Measurements from ENCODE around the gene OR4D6. TPM values are rescaled to one million over a fixed set of nuclear protein-coding genes. Genes with fewer than 3 reads are reported as not detected.

OR4D6 gene
- total RNA-seq, 1 donor from 2014 or later = not detected

GRCh38 chr11:59416613-59417012, 40.1 kb upstream of the OR4D6 start:
- no peak overlapping the region for H3K27ac ChIP-seq
- H3F3A ChIP-seq (ENCODE audit: low read depth) = no peaks in the 10 kb centered on the region
- H3K4me3 ChIP-seq = no peak overlapping the region
- H3K9me3 Mint-ChIP-seq = peaks cover 2% of the 10 kb centered on the region
- no peak for DNase-seq (ENCODE audit: low spot score)
- no peaks in the 10 kb centered on the region for H3K36me3 ChIP-seq
- no peaks in the 10 kb centered on the region for H3K79me2 ChIP-seq (ENCODE audit: low read depth)
- no peak for TF ChIP-seq EZH2 (IDR thresholded peaks at IDR 0.05)
- no peaks in the 10 kb centered on the region for H4K20me1 ChIP-seq (ENCODE audit: low read depth)
- no peak overlapping the region for H3K9ac ChIP-seq
- H3K4me3 Mint-ChIP-seq = no peak overlapping the region
- H3K27ac Mint-ChIP-seq = no peak overlapping the region
- H3K27me3 ChIP-seq = no peaks in the 10 kb centered on the region
- no peaks in the 10 kb centered on the region for H3K9me3 ChIP-seq (ENCODE audit: low read depth)
- H3K4me2 ChIP-seq = no peak overlapping the region
- no peaks in the 10 kb centered on the region for H3K4me1 Mint-ChIP-seq
- no peaks in the 10 kb centered on the region for H3K4me1 ChIP-seq
- H3K27me3 Mint-ChIP-seq (ENCODE audit: insufficient read depth, low read depth) = no peaks in the 10 kb centered on the region
- H2AFZ ChIP-seq (replicated peaks) = no peak overlapping the region
- no peaks in the 10 kb centered on the region for H3K36me3 Mint-ChIP-seq

- TF ChIP-seq EZH2 (IDR thresholded peaks at IDR 0.05) = no peak
- TF ChIP-seq CTCF (IDR thresholded peaks at IDR 0.05) = no peak
- Mint-ChIP-seq H3K4me3 (no peak overlapping the region), H3K9me3 (peaks cover 2% of the 10 kb centered on the region), H3K27ac (no peak overlapping the region), H3K4me1 (no peaks in the 10 kb centered on the region), H3K36me3 (no peaks in the 10 kb centered on the region), H3K27me3 (ENCODE audit: insufficient read depth, low read depth) (no peaks in the 10 kb centered on the region)
- Histone ChIP-seq H3K4me1 (no peaks in the 10 kb centered on the region), H3K4me2 (no peak overlapping the region), H3K36me3 (no peaks in the 10 kb centered on the region), H3F3A (ENCODE audit: low read depth) (no peaks in the 10 kb centered on the region), H3K4me3 (no peak overlapping the region), H3K9ac (no peak overlapping the region), H3K9me3 (ENCODE audit: low read depth) (no peaks in the 10 kb centered on the region), H2AFZ (replicated peaks) (no peak overlapping the region), H3K27me3 (no peaks in the 10 kb centered on the region), H3K27ac (no peak overlapping the region), H4K20me1 (ENCODE audit: low read depth) (no peaks in the 10 kb centered on the region), H3K79me2 (ENCODE audit: low read depth) (no peaks in the 10 kb centered on the region)
- no peak for DNase-seq (ENCODE audit: low spot score)
Observed at GRCh38 chr11:59417023-59417422, 39.7 kb upstream of the OR4D6 start.

DNA sequence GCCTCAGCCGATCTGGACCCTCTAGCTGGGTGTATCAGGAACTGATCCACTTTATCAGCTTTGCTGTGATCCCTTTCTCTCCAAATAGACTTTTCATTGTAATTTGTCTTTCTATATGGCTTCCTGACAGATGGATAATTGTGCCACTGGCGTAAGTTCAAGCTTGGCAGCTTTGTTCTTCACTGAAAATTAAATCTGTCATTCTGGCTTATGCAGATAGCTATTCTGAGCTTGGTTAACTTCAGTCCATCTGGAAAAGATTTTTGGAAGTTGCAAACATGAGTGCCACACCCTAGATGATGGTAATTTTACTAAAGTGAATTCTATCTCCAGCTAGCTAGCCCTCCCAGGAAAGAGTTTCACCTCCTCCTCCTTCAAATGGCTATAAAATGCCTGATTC, 38.6 kb upstream of the OR4D6 start:
- no peaks in the 10 kb centered on the region for H3K36me3 ChIP-seq
- Mint-ChIP-seq H3K4me3 (no peak overlapping the region), H3K4me1 (no peaks in the 10 kb centered on the region), H3K9me3 (peaks cover 2% of the 10 kb centered on the region), H3K27me3 (ENCODE audit: insufficient read depth, low read depth) (no peaks in the 10 kb centered on the region), H3K36me3 (no peaks in the 10 kb centered on the region), H3K27ac (no peak overlapping the region)
- no peaks in the 10 kb centered on the region for H3K79me2 ChIP-seq (ENCODE audit: low read depth)
- no peaks in the 10 kb centered on the region for H3F3A ChIP-seq (ENCODE audit: low read depth)
- no peaks in the 10 kb centered on the region for H3K27me3 ChIP-seq
- TF ChIP-seq CTCF (IDR thresholded peaks at IDR 0.05) (no peak), EZH2 (IDR thresholded peaks at IDR 0.05) (no peak), EZH2phosphoT487 (IDR thresholded peaks at IDR 0.05) (no peak)
- H3K4me1 ChIP-seq = no peaks in the 10 kb centered on the region
- no peak overlapping the region for H2AFZ ChIP-seq (replicated peaks)
- no peak overlapping the region for H3K4me2 ChIP-seq
- no peak for DNase-seq (ENCODE audit: low spot score)
- H4K20me1 ChIP-seq (ENCODE audit: low read depth) = no peaks in the 10 kb centered on the region
- H3K27ac ChIP-seq = no peak overlapping the region
- no peak overlapping the region for H3K4me3 ChIP-seq
- H3K9ac ChIP-seq = no peak overlapping the region
- H3K9me3 ChIP-seq (ENCODE audit: low read depth) = no peaks in the 10 kb centered on the region

- H3K79me2 ChIP-seq (ENCODE audit: low read depth) = no peaks in the 10 kb centered on the region
- H3K9me3 Mint-ChIP-seq = peaks cover 8% of the 10 kb centered on the region
Observed at GRCh38 chr11:59423835-59424234, 32.9 kb upstream of the OR4D6 start.

More at GRCh38 chr11:59423835-59424234, 32.9 kb upstream of the OR4D6 start:
- Histone ChIP-seq H2AFZ (replicated peaks) (no peak overlapping the region), H3F3A (ENCODE audit: low read depth) (peaks cover 18% of the 10 kb centered on the region), H3K9me3 (ENCODE audit: low read depth) (no peaks in the 10 kb centered on the region), H3K4me1 (peaks cover 29% of the 10 kb centered on the region), H3K27me3 (no peaks in the 10 kb centered on the region), H3K36me3 (no peaks in the 10 kb centered on the region), H3K27ac (no peak overlapping the region), H3K9ac (no peak overlapping the region), H4K20me1 (ENCODE audit: low read depth) (no peaks in the 10 kb centered on the region), H3K4me3 (no peak overlapping the region), H3K4me2 (no peak overlapping the region)
- peaks cover 23% of the 10 kb centered on the region for H3K4me1 Mint-ChIP-seq
- no peak for DNase-seq (ENCODE audit: low spot score)
- no peak for TF ChIP-seq EZH2 (IDR thresholded peaks at IDR 0.05)
- no peak for TF ChIP-seq CTCF (IDR thresholded peaks at IDR 0.05)
- no peak for TF ChIP-seq EZH2phosphoT487 (IDR thresholded peaks at IDR 0.05)
- H3K4me3 Mint-ChIP-seq = no peak overlapping the region
- H3K36me3 Mint-ChIP-seq = peaks cover 2% of the 10 kb centered on the region
- H3K27me3 Mint-ChIP-seq (ENCODE audit: insufficient read depth, low read depth) = peaks cover 5% of the 10 kb centered on the region
- H3K27ac Mint-ChIP-seq = peak overlapping the region; percentile 8
